H9 (cell line): ENCODE results near the gene CST11. TPM values are rescaled to one million over a fixed set of nuclear protein-coding genes. Genes with fewer than 3 reads are reported as not detected.

ENCODE experiments used
- DNase-seq: peaks from one replicate; pipeline ENCODE4 v3.0.0-alpha.2; 2017
- H2AFZ ChIP-seq: one replicate; pipeline ENCODE4 v1.6.1; 2013; ENCODE audit warnings: mild to moderate bottlenecking, low read length, control low read depth, moderate library complexity
- H2AK5ac ChIP-seq: 2 replicates; pipeline ENCODE4 v1.6.1; 2013; ENCODE audit warnings: low read length, control low read depth, mixed read lengths; ENCODE audit not compliant: insufficient read length
- H2BK120ac ChIP-seq: one replicate; pipeline ENCODE4 v1.6.1; 2013; ENCODE audit warnings: low read depth, mild to moderate bottlenecking, low read length, control low read depth, inconsistent platforms; ENCODE audit not compliant: poor library complexity, severe bottlenecking
- H2BK12ac ChIP-seq: 2 replicates; pipeline ENCODE4 v1.6.1; 2013; ENCODE audit warnings: low read length, control low read depth, mixed read lengths, low read depth; ENCODE audit not compliant: insufficient read length
- H2BK15ac ChIP-seq: 2 replicates; pipeline ENCODE4 v1.6.1; 2013; ENCODE audit warnings: low read depth, low read length, control low read depth
- H2BK20ac ChIP-seq: one replicate; pipeline ENCODE4 v1.6.1; 2013; ENCODE audit warnings: low read depth, mild to moderate bottlenecking, low read length, control low read depth, inconsistent platforms; ENCODE audit not compliant: poor library complexity, severe bottlenecking
- H2BK5ac ChIP-seq: 2 replicates; pipeline ENCODE4 v1.6.1; 2013; ENCODE audit warnings: low read length, control low read depth, mixed read lengths; ENCODE audit not compliant: insufficient read length
- H3K14ac ChIP-seq: 2 replicates; pipeline ENCODE4 v1.6.1; 2013; ENCODE audit warnings: low read length, control low read depth; ENCODE audit not compliant: insufficient read depth
- H3K18ac ChIP-seq: 2 replicates; pipeline ENCODE4 v1.6.1; 2013; ENCODE audit warnings: low read depth, mild to moderate bottlenecking, mixed read lengths, low read length, control low read depth; ENCODE audit not compliant: insufficient read length
- H3K23ac ChIP-seq: 2 replicates; pipeline ENCODE4 v1.6.1; 2013; ENCODE audit warnings: low read length, control low read depth, mixed read lengths, low read depth; ENCODE audit not compliant: insufficient read length
- H3K23me2 ChIP-seq: 2 replicates; pipeline ENCODE4 v1.6.1; 2013; ENCODE audit warnings: low read depth, mild to moderate bottlenecking, mixed read lengths, low read length, control low read depth; ENCODE audit not compliant: insufficient read length, poor library complexity, severe bottlenecking
- H3K27ac ChIP-seq: 2 replicates; pipeline ENCODE4 v1.5.1; 2013; ENCODE audit warnings: low read length, control low read depth, mixed read lengths, low read depth; ENCODE audit not compliant: insufficient read length
- H3K27me3 ChIP-seq: 2 replicates; pipeline ENCODE4 v1.6.1; 2013; ENCODE audit warnings: low read length, control low read depth, inconsistent platforms; ENCODE audit not compliant: insufficient read depth
- H3K4ac ChIP-seq: 2 replicates; pipeline ENCODE4 v1.6.1; 2013; ENCODE audit warnings: low read depth, mild to moderate bottlenecking, control low read depth, inconsistent platforms, low read length, moderate library complexity
- H3K4me1 ChIP-seq: 2 replicates; pipeline ENCODE4 v1.6.1; 2013; ENCODE audit warnings: low read length, control low read depth, inconsistent platforms; ENCODE audit not compliant: insufficient read depth
- H3K4me2 ChIP-seq: 2 replicates; pipeline ENCODE4 v1.6.1; 2013; ENCODE audit warnings: low read length, control low read depth, mixed read lengths; ENCODE audit not compliant: insufficient read length, insufficient read depth
- H3K56ac ChIP-seq: 2 replicates; pipeline ENCODE4 v1.6.1; 2013; ENCODE audit warnings: low read depth, mild to moderate bottlenecking, mixed read lengths, low read length, control low read depth; ENCODE audit not compliant: insufficient read length
- H3K79me1 ChIP-seq: 2 replicates; pipeline ENCODE4 v1.6.1; 2013; ENCODE audit warnings: low read depth, mild to moderate bottlenecking, moderate library complexity, low read length, control low read depth, inconsistent platforms; ENCODE audit not compliant: insufficient read depth, poor library complexity, severe bottlenecking
- H3K79me2 ChIP-seq: 2 replicates; pipeline ENCODE4 v1.6.1; 2013; ENCODE audit warnings: low read length, control low read depth, inconsistent platforms; ENCODE audit not compliant: insufficient read depth
- H3K9ac ChIP-seq: 2 replicates; pipeline ENCODE4 v1.6.1; 2013; ENCODE audit warnings: low read length, control low read depth, mixed read lengths; ENCODE audit not compliant: insufficient read length; ENCODE audit errors: extremely low read depth
- H3K9me3 ChIP-seq: one replicate; pipeline ENCODE4 v1.6.1; 2013; ENCODE audit warnings: low read depth, low read length, inconsistent platforms; ENCODE audit not compliant: control insufficient read depth
- H3T11ph ChIP-seq: one replicate; pipeline ENCODE4 v1.6.1; 2013; ENCODE audit warnings: mild to moderate bottlenecking, low read length, control low read depth, inconsistent platforms
- H4K20me1 ChIP-seq: one replicate; pipeline ENCODE4 v1.6.1; 2013; ENCODE audit not compliant: control insufficient read depth, insufficient read length, insufficient read depth
- H4K5ac ChIP-seq: 2 replicates; pipeline ENCODE4 v1.6.1; 2013; ENCODE audit warnings: low read depth, mild to moderate bottlenecking, mixed read lengths, low read length, control low read depth; ENCODE audit not compliant: insufficient read length
- H4K8ac ChIP-seq: replicated peaks from 2 replicates; pipeline ENCODE4 v1.6.1; 2013; ENCODE audit warnings: low read length, control low read depth, mixed read lengths, low read depth; ENCODE audit not compliant: insufficient read length
- H4K91ac ChIP-seq: 2 replicates; pipeline ENCODE4 v1.6.1; 2013; ENCODE audit warnings: low read depth, mild to moderate bottlenecking, moderate library complexity, mixed read lengths, low read length, control low read depth; ENCODE audit not compliant: insufficient read length
- H3K27ac Mint-ChIP-seq, 3 experiments: 2 replicates in 2 of 3; 3 replicates in 1 of 3; pipeline ENCODE4 v1.8.0; 2020 to 2021; ENCODE audit warnings: mixed read lengths in 3 of 3, mild to moderate bottlenecking in 1 of 3, moderate library complexity in 1 of 3
- H3K27me3 Mint-ChIP-seq: 2 replicates; pipeline ENCODE4 v1.8.0; 2021; ENCODE audit warnings: low read depth, mild to moderate bottlenecking, moderate library complexity, mixed read lengths
- H3K36me3 Mint-ChIP-seq, 3 experiments: 2 replicates in 2 of 3; 3 replicates in 1 of 3; pipeline ENCODE4 v1.8.0; 2020 to 2021; ENCODE audit warnings: low read depth in 3 of 3, mixed read lengths in 3 of 3; ENCODE audit not compliant: insufficient read depth in 1 of 3
- H3K4me1 Mint-ChIP-seq, 2 experiments: 2 replicates each; pipeline ENCODE4 v1.8.0; 2020; ENCODE audit warnings: mixed read lengths in 2 of 2
- H3K4me3 Mint-ChIP-seq, 2 experiments: 2 replicates in 1 of 2; 3 replicates in 1 of 2; pipeline ENCODE4 v1.8.0; 2020 to 2021; ENCODE audit warnings: mild to moderate bottlenecking in 2 of 2, mixed read lengths in 2 of 2, moderate library complexity in 1 of 2
- H3K9me3 Mint-ChIP-seq, 2 experiments: 2 replicates in 1 of 2; 3 replicates in 1 of 2; pipeline ENCODE4 v1.8.0; 2020; ENCODE audit warnings: mild to moderate bottlenecking in 2 of 2, mixed read lengths in 2 of 2, moderate library complexity in 1 of 2
- CTCF ChIP-seq: fragments of 200-600 bp; sonication (generic); conservative IDR thresholded peaks from 3 replicates; pipeline ENCODE4 v1.8.0; 2021; ENCODE audit warnings: antibody characterized with exemption, mild to moderate bottlenecking
- WGBS: extraction: QIAGEN DNeasy Blood & Tissue Kit; methylation state at CpG from one replicate; pipeline ENCODE4 v1.1.7; 2013; ENCODE audit warnings: missing lambda C conversion rate, low lambda C conversion rate, mixed read lengths; ENCODE audit not compliant: insufficient read length; ENCODE audit errors: extremely low coverage; 5-methylcytosine and 5-hydroxymethylcytosine counted together
- total RNA-seq: library from RNA; stranded (reverse); gene quantifications from 2 replicates; pipeline ENCODE4 v1.2.1, GENCODE V29; 2021

The CST11 gene
- total RNA-seq, 1 experiment from 2014 or later: not detected

- WGBS: no CpG with 5 or more reads among the region's 7 CpGs
- no peaks in the 10 kb centered on the region for H3K27me3 ChIP-seq
- H3K4ac ChIP-seq: no peak overlapping the region
- H3K23me2 ChIP-seq: no peaks in the 10 kb centered on the region
- H3K79me2 ChIP-seq: no peaks in the 10 kb centered on the region
- H4K5ac ChIP-seq: no peak overlapping the region
- H3K23ac ChIP-seq: no peak overlapping the region
- no peak overlapping the region for H3K18ac ChIP-seq
- no peak overlapping the region for H2BK120ac ChIP-seq
- no peak overlapping the region for H3K4me3 Mint-ChIP-seq
- no peak for DNase-seq
- peaks cover 3% of the 10 kb centered on the region; the same call in 1 of the 2 replicates for H3K4me1 ChIP-seq
- peaks cover 3 to 6% (median 4%) of the 10 kb centered on the region in 3 experiments; a peak in 6 of 7 replicates for H3K36me3 Mint-ChIP-seq
- H4K91ac ChIP-seq: no peak overlapping the region
- TF ChIP-seq CTCF: no peak
- no peak overlapping the region for H3K27ac Mint-ChIP-seq
- H3K4me1 Mint-ChIP-seq: peaks cover 17 to 18% of the 10 kb centered on the region in 2 experiments
- no peak overlapping the region for H3T11ph ChIP-seq
- H3K9me3 ChIP-seq: no peaks in the 10 kb centered on the region
- H2BK12ac ChIP-seq: no peak overlapping the region
- H2AFZ ChIP-seq: no peak overlapping the region
- no peak overlapping the region for H3K4me2 ChIP-seq
- no peak overlapping the region for H2AK5ac ChIP-seq
- H3K27me3 Mint-ChIP-seq: peaks cover 6% of the 10 kb centered on the region
- no peak overlapping the region for H4K8ac ChIP-seq
- H2BK5ac ChIP-seq: no peak overlapping the region
- no peak overlapping the region for H2BK20ac ChIP-seq
- no peak overlapping the region for H3K56ac ChIP-seq
- H3K14ac ChIP-seq: no peak overlapping the region
- H3K9me3 Mint-ChIP-seq: peaks cover 0 to 5% of the 10 kb centered on the region in 2 experiments; a peak in 3 of 5 replicates
- H3K27ac ChIP-seq: no peak overlapping the region
- no peaks in the 10 kb centered on the region for H4K20me1 ChIP-seq
- no peak overlapping the region for H2BK15ac ChIP-seq
- H3K9ac ChIP-seq: no peak overlapping the region
- no peaks in the 10 kb centered on the region for H3K79me1 ChIP-seq
Observed at GRCh38 chr20:23455639-23456038, 3.0 kb upstream of the CST11 start.
